HepG2 (cell line): Measurements from ENCODE around the gene ASAP2.

Experiments
- ZC3H4 ChIP-seq: sonication (generic); formaldehyde crosslinking; IDR thresholded peaks from 2 replicates; pipeline ENCODE4 v1.4.0; 2020; ENCODE audit warnings: missing genetic modification reagents, borderline replicate concordance
- ZNF777 ChIP-seq: sonication (generic); formaldehyde crosslinking; IDR thresholded peaks from 2 replicates; pipeline ENCODE4 v1.4.0; 2020; ENCODE audit warnings: missing genetic modification reagents

- TF ChIP-seq ZNF777 (CRISPR knock-in tag) (no peak), ZC3H4 (CRISPR knock-in tag) (no peak)
These were observed 34.6 kb downstream of the ASAP2 start for GRCh38 chr2:9241233-9241632.
